K562 (cell line): ENCODE data around the gene SPATC1L.

Experiments
- PPARD ChIP-seq: fragments of 250-450 bp; sonication (Bioruptor Pico); IDR thresholded peaks from 2 replicates; pipeline ENCODE4 v1.8.0; 2022; ENCODE audit warnings: inconsistent platforms, mild to moderate bottlenecking, moderate library complexity
- SAFB2 ChIP-seq: fragments of 200-400 bp; formaldehyde crosslinking; IDR thresholded peaks from 2 replicates; pipeline ENCODE4 v1.6.1; 2018; ENCODE audit warnings: borderline replicate concordance, low read length, low read depth, moderate library complexity; ENCODE audit not compliant: severe bottlenecking
- U2AF2 ChIP-seq: fragments of 200-400 bp; formaldehyde crosslinking; optimal IDR thresholded peaks from 2 replicates; pipeline ENCODE3; 2017; ENCODE audit warnings: low read depth, mild to moderate bottlenecking, low read length
- TF ChIP-seq, protein P1 (sequence below), 3 experiments: IDR thresholded peaks in 2 of 3; conservative IDR thresholded peaks in 1 of 3; 2 replicates each; pipeline ENCODE4 v1.5.1; 2011 to 2012; ENCODE audit warnings: low read length in 3 of 3, mild to moderate bottlenecking in 3 of 3, control low read depth in 2 of 3, improper control_type of control experiment in 1 of 3, inconsistent platforms in 1 of 3, low read depth in 1 of 3, mixed read lengths in 1 of 3, moderate library complexity in 1 of 3; ENCODE audit not compliant: insufficient read depth in 2 of 3

DNA sequence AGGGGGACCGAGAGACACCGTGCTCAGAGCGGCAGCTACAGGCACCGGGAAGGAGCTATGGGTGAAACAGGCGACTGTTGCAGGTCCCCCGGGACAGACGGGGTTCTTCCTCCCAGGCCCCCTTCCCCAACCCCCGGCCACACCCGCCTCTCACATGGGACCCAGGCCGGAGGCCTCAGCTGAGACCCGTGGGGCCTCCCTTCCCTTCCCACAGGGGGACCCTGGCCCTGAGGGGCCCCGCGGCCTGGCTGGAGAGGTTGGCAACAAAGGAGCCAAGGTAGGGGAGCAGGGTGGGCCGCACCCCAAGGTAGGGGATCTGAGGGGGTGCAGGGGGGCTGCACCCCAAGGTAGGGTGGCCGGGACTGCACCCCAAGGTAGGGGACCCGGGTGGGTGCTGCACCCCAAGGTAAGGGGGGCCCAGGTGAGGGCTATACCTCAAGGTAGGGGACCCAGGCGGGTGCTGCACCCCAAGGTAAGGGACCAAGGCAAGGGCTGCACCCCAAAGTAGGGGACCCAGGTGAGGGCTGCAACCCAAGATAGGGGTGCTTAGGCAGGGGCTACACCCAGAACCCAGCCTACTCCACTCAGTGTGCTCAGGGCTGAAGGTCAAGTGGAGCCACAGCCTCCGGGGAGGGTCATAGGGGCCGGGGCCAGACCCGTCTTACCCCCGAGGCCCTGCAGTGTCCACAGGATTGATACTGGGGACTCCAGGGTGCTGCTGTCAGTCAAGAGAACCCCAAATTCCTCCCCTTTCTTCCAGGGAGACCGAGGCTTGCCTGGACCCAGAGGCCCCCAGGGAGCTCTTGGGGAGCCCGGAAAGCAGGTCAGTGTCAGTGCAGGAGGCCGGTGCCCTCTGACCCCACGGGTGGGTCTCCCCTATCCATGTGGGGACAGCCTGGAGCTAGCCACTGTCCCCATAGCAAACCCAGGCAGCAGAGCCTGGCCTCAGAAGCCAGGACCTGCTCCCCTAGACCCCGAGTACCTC lies 63.7 kb downstream of the SPATC1L start:
- TF ChIP-seq U2AF2: no peak
- TF ChIP-seq PPARD: no peak
- TF ChIP-seq SAFB2: no peak
- TF ChIP-seq, protein P1, sequence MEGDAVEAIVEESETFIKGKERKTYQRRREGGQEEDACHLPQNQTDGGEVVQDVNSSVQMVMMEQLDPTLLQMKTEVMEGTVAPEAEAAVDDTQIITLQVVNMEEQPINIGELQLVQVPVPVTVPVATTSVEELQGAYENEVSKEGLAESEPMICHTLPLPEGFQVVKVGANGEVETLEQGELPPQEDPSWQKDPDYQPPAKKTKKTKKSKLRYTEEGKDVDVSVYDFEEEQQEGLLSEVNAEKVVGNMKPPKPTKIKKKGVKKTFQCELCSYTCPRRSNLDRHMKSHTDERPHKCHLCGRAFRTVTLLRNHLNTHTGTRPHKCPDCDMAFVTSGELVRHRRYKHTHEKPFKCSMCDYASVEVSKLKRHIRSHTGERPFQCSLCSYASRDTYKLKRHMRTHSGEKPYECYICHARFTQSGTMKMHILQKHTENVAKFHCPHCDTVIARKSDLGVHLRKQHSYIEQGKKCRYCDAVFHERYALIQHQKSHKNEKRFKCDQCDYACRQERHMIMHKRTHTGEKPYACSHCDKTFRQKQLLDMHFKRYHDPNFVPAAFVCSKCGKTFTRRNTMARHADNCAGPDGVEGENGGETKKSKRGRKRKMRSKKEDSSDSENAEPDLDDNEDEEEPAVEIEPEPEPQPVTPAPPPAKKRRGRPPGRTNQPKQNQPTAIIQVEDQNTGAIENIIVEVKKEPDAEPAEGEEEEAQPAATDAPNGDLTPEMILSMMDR (IDR thresholded peaks at IDR 0.05 in 2 of 3, conservative IDR thresholded peaks at IDR 0.05 in 1 of 3; ENCODE audit: insufficient read depth in 2 of 3, low read depth in 1 of 3, low read length in 3 of 3): no peak
